Kidney tubule cell (primary cell): ENCODE measurements around the gene CLCF1.

ENCODE experiments used
- DNase-seq: peaks from one replicate; pipeline ENCODE4 v3.0.0-alpha.2; 2018; ENCODE audit warnings: low spot score

CLCF1 gene

GRCh38 chr11:67356387-67356863 is 17.0 kb downstream of the CLCF1 start:
- peak; percentile 4 for DNase-seq

GRCh38 chr11:67355794-67356386 is 17.5 kb downstream of the CLCF1 start:
- no peak for DNase-seq

GRCh38 chr11:67355023-67355793 is 18.2 kb downstream of the CLCF1 start:
- DNase-seq: no peak

GRCh38 chr11:67354075-67355022 is 19.0 kb downstream of the CLCF1 start:
- peak; percentile 98 for DNase-seq

DNA sequence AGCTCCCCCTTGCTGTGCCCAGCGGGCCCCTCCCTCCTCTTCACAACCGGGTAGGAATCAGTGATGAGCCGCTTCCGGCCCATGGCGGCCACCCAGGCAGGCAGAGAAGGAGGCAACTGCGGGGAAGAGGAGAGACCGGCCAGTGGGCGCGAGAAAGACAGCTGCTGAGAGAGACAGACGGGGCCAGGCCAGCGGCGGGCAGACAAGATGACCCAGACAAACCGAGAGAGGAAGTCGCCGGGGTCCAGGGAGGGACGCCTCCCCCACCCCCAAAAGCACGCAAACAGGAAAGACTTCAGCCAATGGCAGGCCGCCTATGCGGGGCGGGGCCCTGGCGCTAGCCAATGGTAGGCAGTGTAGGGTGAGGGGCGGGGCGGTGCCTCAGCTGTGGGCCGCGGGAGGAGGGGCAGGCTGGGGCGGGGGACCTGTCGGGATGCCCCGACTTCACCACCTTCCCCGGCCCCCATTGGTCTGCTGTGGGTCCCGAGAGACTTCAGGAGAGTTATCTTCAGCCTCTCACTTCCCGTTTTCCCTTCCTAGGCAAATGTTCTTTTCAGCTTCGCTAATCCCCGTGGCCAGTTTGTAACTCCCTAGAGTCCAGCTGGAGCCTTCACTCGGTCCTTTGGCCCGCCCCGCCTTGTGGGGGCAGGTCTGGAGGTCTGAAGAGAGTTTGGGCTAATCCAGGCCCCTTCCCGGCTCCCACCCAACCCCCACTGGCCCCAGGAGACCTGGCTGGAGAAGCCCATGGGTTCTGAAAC is 19.9 kb downstream of the CLCF1 start, which contains the start of gene POLD4:
Gene POLD4, minus strand, starts transcription at position 230 of the 758 bp plus-strand sequence. Its CDS starts 147 bp downstream, at position 83.
- peak; percentile 95 for DNase-seq

- peak; percentile 74 for DNase-seq
Measured at GRCh38 chr11:67352546-67353316, 20.7 kb downstream of the CLCF1 start.

- peak; percentile 89 for DNase-seq
Measured at GRCh38 chr11:67351275-67352005, 22.0 kb downstream of the CLCF1 start.

DNA sequence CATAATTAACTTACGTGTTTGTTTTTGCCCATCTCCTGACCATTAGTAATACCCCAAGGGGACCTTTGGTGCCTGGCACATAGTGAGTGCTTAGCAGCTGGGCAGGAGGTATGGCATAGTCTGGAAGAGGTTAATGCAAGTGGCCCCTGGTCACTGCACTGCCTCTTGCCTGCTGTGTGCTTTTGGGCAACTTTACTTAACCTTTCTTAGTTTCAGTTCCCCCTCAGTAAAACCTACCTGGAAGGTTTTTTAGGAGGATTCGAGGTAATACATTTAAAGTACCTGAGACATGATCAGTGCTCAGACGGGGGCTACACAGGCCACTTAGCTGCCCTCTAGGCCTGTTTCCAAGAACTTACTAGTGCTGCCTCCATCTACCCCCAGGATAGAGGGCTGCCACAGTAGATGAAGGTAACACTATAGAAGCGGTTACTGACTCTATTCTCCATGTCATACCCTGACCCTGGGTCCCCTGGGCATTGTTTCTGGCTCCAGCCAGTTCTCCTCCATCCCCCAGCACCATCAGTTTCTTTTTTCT is 23.4 kb downstream of the CLCF1 start:
- DNase-seq: no peak

GRCh38 chr11:67349457-67349856 is 23.9 kb downstream of the CLCF1 start:
- DNase-seq: no peak

DNA sequence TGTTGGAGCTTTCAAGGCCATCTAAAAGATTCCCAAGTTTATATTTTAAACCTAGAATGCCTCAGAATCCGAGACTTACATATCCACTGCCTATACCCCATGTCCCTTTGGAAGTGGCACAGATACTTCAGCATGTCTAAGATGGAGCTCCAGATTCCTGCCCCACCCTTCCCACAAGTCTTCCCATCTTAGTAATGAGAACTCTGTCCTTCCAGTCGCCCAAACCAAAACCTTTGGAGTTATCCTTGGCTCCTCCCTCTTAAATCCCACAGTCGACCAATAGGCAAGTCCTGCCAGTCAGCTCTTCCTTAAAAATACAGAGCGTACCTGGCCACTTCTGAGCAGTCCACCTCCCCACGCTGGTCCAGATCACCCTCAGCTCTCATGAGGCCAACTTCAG is 24.4 kb downstream of the CLCF1 start:
- DNase-seq: no peak

- no peak for DNase-seq
Measured at GRCh38 chr11:67347964-67348749, 25.2 kb downstream of the CLCF1 start.

- DNase-seq: peak; percentile 77
Measured at GRCh38 chr11:67345920-67346819, 27.2 kb downstream of the CLCF1 start.

GRCh38 chr11:67345247-67345919 is 28.0 kb downstream of the CLCF1 start:
- DNase-seq: peak; percentile 36

- no peak for DNase-seq
Measured at GRCh38 chr11:67344264-67344663, 29.1 kb downstream of the CLCF1 start.

GRCh38 chr11:67337257-67337656 is 36.1 kb downstream of the CLCF1 start:
- no peak for DNase-seq

DNA sequence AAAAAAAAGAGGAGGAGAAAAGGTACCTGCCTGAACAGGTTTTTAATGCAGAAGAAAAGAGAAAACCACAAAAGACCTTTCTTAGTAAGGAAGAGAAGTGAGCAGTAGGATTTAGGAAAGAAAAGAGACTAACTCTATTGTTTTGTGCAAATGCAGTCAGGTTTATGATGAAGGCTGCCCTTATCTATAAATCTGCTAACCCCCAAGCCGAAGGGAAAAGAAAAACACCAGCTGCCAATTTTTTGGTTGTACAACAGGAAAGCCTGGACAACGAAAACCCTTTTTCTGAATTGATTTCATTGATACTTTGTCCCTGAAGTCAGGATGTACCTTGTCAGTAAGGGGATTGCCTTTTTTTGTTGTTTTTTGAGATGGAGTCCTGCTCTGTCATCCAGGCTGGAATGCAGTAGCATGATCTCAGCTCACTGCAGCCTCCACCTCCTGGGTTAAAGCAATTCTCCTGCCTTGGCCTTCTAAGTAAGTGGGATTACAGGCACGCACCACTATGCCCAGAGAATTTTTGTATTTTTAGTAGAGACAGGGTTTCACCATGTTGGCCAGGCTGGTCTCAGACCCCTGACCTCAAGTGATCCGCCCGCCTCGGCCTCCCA is 41.2 kb downstream of the CLCF1 start:
- no peak for DNase-seq

GRCh38 chr11:67323526-67323925 is 49.9 kb downstream of the CLCF1 start:
- no peak for DNase-seq
